Measurements from ENCODE around the gene GABPB2. TPM values are rescaled to one million over a fixed set of nuclear protein-coding genes. Genes with fewer than 3 reads are reported as not detected.
A peak's percentile ranks its signal among the peaks of the same experiment; 100 is the strongest.

GABPB2 gene
- total and polyA plus RNA-seq, 2 of the 13 experiments (the other 11 are each of a cell fraction or from before 2014, with no cell fraction given), result 0.09 TPM; not detected in 1

GRCh38 chr1:151047925-151048644, 22.5 kb upstream of the GABPB2 start (continued):
- TF ChIP-seq FOXP4 (CRISPR knock-in tag; IDR thresholded peaks at IDR 0.05) (no peak), RFX1 (IDR thresholded peaks at IDR 0.05) (no peak), POLR2G (IDR thresholded peaks at IDR 0.05; ENCODE audit: low read depth, low read length) (peak; percentile 19; the same call in 1 of the 2 replicates), ZNF407 (CRISPR knock-in tag; IDR thresholded peaks at IDR 0.05; ENCODE audit: not compliant biosample characterization) (peak; percentile 12), FOXA3 (CRISPR knock-in tag; IDR thresholded peaks at IDR 0.05) (no peak), ZSCAN25 (CRISPR knock-in tag; IDR thresholded peaks at IDR 0.05) (no peak), ASH2L (IDR thresholded peaks at IDR 0.05; ENCODE audit: insufficient read length, low read depth, low read length) (peak; percentile 51), STAG1 (CRISPR knock-in tag; IDR thresholded peaks at IDR 0.05) (peak; percentile 33), ZBTB7A (CRISPR knock-in tag; IDR thresholded peaks at IDR 0.05) (no peak; the same call in none of the 2 replicates), ZNF282 (IDR thresholded peaks at IDR 0.05; ENCODE audit: partially characterized antibody) (no peak), SRF (IDR thresholded peaks at IDR 0.05; ENCODE audit: low read depth, low read length) (no peak), CBFB (CRISPR knock-in tag; IDR thresholded peaks at IDR 0.05) (no peak), LRRFIP1 (CRISPR knock-in tag; conservative IDR thresholded peaks at IDR 0.05) (no peak), MAZ (IDR thresholded peaks at IDR 0.05; ENCODE audit: borderline replicate concordance, low read depth, low read length) (no peak), MAZ (CRISPR knock-in tag; IDR thresholded peaks at IDR 0.05; ENCODE audit: low read depth) (peak; percentile 14; the same call in 1 of the 2 replicates), AGO1 (IDR thresholded peaks at IDR 0.05; ENCODE audit: low read depth, low read length, poor library complexity, severe bottlenecking) (peak; percentile 74), ZNF562 (CRISPR knock-in tag; IDR thresholded peaks at IDR 0.05; ENCODE audit: borderline replicate concordance) (no peak)
